ENCODE measurements around the gene ATAD5.
"Not testable (repeated sequence)": the region's sequence is repeated elsewhere in the genome, so short reads cannot be mapped to it uniquely, and the experiment has no call there.

ATAD5 gene

GRCh38 chr17:30927756-30928155 lies 96.0 kb downstream of the ATAD5 start:
- no peak overlapping the region for H3K4me3 ChIP-seq (ENCODE audit: low read depth, low read length)
- no peak for DNase-seq (ENCODE audit: low read depth)
- in situ Hi-C loops (cut with HindIII; ENCODE audit: low sequenced_read_pairs) = no loop called here
- TF ChIP-seq, protein P1, sequence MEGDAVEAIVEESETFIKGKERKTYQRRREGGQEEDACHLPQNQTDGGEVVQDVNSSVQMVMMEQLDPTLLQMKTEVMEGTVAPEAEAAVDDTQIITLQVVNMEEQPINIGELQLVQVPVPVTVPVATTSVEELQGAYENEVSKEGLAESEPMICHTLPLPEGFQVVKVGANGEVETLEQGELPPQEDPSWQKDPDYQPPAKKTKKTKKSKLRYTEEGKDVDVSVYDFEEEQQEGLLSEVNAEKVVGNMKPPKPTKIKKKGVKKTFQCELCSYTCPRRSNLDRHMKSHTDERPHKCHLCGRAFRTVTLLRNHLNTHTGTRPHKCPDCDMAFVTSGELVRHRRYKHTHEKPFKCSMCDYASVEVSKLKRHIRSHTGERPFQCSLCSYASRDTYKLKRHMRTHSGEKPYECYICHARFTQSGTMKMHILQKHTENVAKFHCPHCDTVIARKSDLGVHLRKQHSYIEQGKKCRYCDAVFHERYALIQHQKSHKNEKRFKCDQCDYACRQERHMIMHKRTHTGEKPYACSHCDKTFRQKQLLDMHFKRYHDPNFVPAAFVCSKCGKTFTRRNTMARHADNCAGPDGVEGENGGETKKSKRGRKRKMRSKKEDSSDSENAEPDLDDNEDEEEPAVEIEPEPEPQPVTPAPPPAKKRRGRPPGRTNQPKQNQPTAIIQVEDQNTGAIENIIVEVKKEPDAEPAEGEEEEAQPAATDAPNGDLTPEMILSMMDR (IDR thresholded peaks at IDR 0.05; ENCODE audit: low read depth, low read length, missing control alignments) = no peak

DNA sequence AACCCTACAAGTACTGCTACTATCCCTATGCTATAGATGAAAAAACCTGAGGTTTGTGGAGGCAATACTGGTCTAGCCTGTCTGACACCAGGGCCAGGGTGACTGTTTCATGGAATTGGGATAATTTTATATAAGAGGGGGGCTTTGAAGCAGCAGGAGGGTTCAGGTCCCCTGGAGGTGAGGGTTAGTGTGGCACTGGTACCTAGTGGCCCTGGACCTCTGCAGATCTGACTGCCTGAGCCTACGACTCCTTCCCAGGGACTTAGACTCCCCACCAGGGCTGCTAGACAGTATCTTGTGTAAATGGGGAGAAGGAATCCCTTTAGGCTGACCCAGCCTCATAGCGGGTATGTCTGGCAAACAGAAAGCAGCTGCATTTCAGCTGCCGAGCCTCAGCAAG lies 96.8 kb downstream of the ATAD5 start:
- in situ Hi-C loops (cut with HindIII; ENCODE audit: low sequenced_read_pairs) = no loop called here
- no peak for DNase-seq (ENCODE audit: low read depth)

GRCh38 chr17:30929081-30929633 lies 97.4 kb downstream of the ATAD5 start:
- DNase-seq (ENCODE audit: low read depth) = no peak
- TF ChIP-seq, protein P1 (IDR thresholded peaks at IDR 0.05; ENCODE audit: low read depth, low read length, missing control alignments) = no peak
- H3K4me3 ChIP-seq (ENCODE audit: low read depth, low read length) = no peak overlapping the region
- in situ Hi-C loops (cut with HindIII; ENCODE audit: low sequenced_read_pairs) = no loop called here

More for the DNA sequence above, 96.8 kb downstream of the ATAD5 start:
- H3K4me3 ChIP-seq (ENCODE audit: low read depth, low read length) = no peak overlapping the region
- TF ChIP-seq, protein P1 (IDR thresholded peaks at IDR 0.05; ENCODE audit: low read depth, low read length, missing control alignments) = no peak

GRCh38 chr17:30929861-30930260 lies 98.1 kb downstream of the ATAD5 start:
- in situ Hi-C loops (cut with HindIII; ENCODE audit: low sequenced_read_pairs) = not testable (repeated sequence)

DNA sequence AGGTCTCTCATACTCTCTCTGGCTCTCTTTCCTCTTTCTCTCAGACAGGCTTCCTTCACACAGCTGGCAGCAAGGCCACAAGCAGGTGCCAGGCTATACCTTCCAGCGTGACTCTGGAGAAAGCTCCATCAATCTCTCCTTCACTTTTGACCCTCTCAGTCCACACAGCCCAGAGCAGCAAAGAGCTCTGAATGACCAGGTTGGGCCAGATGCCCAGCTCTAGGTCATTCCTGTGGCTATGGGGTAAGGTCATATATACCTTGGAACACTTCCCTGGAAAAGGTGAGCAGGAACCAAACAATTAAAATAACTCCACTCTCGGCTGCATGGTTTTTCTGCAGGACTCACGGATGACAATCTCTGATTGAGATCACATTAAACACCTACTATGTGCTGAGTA lies 98.7 kb downstream of the ATAD5 start:
- TF ChIP-seq, protein P1 (IDR thresholded peaks at IDR 0.05; ENCODE audit: low read depth, low read length, missing control alignments) = no peak
- no peak overlapping the region for H3K4me3 ChIP-seq (ENCODE audit: low read depth, low read length)
- DNase-seq (ENCODE audit: low read depth) = no peak
- in situ Hi-C loops (cut with HindIII; ENCODE audit: low sequenced_read_pairs) = no loop called here

More at GRCh38 chr17:30929861-30930260, 98.1 kb downstream of the ATAD5 start:
- DNase-seq (ENCODE audit: low read depth); H3K4me3 ChIP-seq (ENCODE audit: low read depth, low read length): not testable (repeated sequence)

DNA sequence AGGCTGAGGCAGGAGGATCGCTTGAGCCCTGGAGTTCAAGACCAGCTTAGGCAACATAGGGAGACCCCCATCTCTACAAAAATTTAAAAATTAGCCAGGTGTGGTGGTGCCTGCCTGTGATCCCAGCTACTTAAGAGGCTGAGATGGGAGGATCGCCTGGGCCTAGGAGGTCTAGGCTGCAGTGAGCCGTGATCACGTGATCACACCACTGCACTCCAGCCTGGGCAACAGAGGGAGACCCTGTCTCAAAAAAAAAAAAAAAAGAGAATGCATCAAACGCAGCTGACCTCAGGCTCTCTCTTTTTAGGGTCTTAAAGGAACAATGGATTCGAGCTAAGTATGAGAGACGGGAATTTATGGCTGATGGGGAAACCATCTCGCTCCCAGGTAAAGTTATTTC lies 99.8 kb downstream of the ATAD5 start:
- DNase-seq (ENCODE audit: low read depth); H3K4me3 ChIP-seq (ENCODE audit: low read depth, low read length); in situ Hi-C loops (cut with HindIII; ENCODE audit: low sequenced_read_pairs): not testable (repeated sequence)

GRCh38 chr17:30933966-30934365 lies 102.2 kb downstream of the ATAD5 start:
- in situ Hi-C loops (cut with HindIII; ENCODE audit: low sequenced_read_pairs) = no loop called here
- H3K4me3 ChIP-seq (ENCODE audit: low read depth, low read length) = no peak overlapping the region
- TF ChIP-seq, protein P1 (IDR thresholded peaks at IDR 0.05; ENCODE audit: low read depth, low read length, missing control alignments) = no peak
- no peak for DNase-seq (ENCODE audit: low read depth)
